PC-3 (cell line): Measurements from ENCODE around the gene PRSS56.

Experiments
- EZH2phosphoT487 ChIP-seq: fragments of 300-600 bp; sonication (generic); IDR thresholded peaks from 2 replicates; pipeline ENCODE4 v1.6.1; 2018; ENCODE audit warnings: mild to moderate bottlenecking, antibody characterized with exemption, low read length, borderline replicate concordance
- TF ChIP-seq, protein P1 (sequence below): fragments of 300-600 bp; sonication (generic); conservative IDR thresholded peaks from 2 replicates; pipeline ENCODE4 v1.5.1; 2017; ENCODE audit warnings: antibody characterized with exemption, low read depth, mild to moderate bottlenecking, low read length

- TF ChIP-seq, protein P1, sequence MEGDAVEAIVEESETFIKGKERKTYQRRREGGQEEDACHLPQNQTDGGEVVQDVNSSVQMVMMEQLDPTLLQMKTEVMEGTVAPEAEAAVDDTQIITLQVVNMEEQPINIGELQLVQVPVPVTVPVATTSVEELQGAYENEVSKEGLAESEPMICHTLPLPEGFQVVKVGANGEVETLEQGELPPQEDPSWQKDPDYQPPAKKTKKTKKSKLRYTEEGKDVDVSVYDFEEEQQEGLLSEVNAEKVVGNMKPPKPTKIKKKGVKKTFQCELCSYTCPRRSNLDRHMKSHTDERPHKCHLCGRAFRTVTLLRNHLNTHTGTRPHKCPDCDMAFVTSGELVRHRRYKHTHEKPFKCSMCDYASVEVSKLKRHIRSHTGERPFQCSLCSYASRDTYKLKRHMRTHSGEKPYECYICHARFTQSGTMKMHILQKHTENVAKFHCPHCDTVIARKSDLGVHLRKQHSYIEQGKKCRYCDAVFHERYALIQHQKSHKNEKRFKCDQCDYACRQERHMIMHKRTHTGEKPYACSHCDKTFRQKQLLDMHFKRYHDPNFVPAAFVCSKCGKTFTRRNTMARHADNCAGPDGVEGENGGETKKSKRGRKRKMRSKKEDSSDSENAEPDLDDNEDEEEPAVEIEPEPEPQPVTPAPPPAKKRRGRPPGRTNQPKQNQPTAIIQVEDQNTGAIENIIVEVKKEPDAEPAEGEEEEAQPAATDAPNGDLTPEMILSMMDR: no peak
- TF ChIP-seq EZH2phosphoT487: no peak
Observed at GRCh38 chr2:232538671-232539070, 18.5 kb downstream of the PRSS56 start.
